ENCODE data around the gene BLM. TPM values are rescaled to one million over a fixed set of nuclear protein-coding genes. Genes with fewer than 3 reads are reported as not detected.
"Not testable (repeated sequence)": the region's sequence is repeated elsewhere in the genome, so short reads cannot be mapped to it uniquely, and the experiment has no call there.

BLM gene
- 8.5 and 21.5 TPM in 2 replicates for total RNA-seq (ENCODE audit: low replicate concordance)
- long read RNA-seq, partial matches to known transcripts, result 13 of 15 reads
- long read RNA-seq, other reads (novel, unspliced or antisense), result 2 of 15 reads

DNA sequence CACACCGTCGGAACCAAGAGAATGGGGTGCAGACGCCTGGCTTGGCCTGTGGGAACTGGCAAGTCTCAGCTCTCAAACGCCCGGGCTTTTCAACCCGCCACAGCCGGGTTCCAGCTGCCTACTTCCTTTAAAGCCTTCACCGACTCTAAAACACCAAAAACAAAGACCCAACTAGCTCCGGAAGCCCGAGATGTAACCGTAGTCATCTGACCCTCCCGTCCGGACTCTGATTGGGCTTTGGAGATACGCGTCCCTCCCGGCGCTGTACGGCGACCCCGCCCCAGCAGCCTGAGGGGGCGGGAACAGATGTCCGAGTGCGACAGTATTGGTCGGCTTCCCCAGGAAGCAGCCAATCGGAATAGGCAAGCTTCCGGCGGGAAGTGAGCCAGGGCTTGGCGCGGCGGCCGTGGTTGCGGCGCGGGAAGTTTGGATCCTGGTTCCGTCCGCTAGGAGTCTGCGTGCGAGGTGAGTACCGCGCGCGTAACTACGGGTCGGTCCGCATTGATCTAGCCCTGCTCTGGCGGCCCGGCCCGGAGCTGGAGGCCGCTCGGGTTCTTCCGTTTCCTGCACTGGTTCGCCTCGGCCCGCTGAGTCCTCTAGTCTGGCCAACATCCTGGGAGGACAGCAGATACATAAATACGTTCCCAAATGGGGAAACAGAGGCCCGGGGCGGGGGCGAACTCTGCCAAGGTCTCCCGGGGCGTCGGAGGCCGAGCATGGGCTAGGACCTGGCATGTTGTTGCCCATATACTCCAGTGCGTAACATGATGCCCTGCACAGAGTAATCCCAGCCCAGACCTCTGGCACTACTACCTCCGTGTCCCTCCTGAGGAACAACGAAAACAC, at the start of gene BLM:
BLM (plus strand) TSS at position 371 of the 846 bp plus-strand sequence. CDS start 30,047 bp downstream, outside the sequence.
- Mint-ChIP-seq H3K4me3 (peak within 1 kb of the TSS; percentile 94), H3K27me3 (no peaks in the 10 kb centered on the region), H3K9me3 (no peaks in the 10 kb centered on the region), H3K27ac (peak within 1 kb of the TSS; percentile 83), H3K4me1 (ENCODE audit: unreplicated experiment) (peaks cover 20% of the 10 kb centered on the region), H3K36me3 (peaks cover 11% of the 10 kb centered on the region)
- TF ChIP-seq, protein P1, sequence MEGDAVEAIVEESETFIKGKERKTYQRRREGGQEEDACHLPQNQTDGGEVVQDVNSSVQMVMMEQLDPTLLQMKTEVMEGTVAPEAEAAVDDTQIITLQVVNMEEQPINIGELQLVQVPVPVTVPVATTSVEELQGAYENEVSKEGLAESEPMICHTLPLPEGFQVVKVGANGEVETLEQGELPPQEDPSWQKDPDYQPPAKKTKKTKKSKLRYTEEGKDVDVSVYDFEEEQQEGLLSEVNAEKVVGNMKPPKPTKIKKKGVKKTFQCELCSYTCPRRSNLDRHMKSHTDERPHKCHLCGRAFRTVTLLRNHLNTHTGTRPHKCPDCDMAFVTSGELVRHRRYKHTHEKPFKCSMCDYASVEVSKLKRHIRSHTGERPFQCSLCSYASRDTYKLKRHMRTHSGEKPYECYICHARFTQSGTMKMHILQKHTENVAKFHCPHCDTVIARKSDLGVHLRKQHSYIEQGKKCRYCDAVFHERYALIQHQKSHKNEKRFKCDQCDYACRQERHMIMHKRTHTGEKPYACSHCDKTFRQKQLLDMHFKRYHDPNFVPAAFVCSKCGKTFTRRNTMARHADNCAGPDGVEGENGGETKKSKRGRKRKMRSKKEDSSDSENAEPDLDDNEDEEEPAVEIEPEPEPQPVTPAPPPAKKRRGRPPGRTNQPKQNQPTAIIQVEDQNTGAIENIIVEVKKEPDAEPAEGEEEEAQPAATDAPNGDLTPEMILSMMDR (conservative IDR thresholded peaks at IDR 0.05), result peak; percentile 63
- peak; percentile 94 for DNase-seq (ENCODE audit: extremely low spot score, unreplicated experiment)

DNA sequence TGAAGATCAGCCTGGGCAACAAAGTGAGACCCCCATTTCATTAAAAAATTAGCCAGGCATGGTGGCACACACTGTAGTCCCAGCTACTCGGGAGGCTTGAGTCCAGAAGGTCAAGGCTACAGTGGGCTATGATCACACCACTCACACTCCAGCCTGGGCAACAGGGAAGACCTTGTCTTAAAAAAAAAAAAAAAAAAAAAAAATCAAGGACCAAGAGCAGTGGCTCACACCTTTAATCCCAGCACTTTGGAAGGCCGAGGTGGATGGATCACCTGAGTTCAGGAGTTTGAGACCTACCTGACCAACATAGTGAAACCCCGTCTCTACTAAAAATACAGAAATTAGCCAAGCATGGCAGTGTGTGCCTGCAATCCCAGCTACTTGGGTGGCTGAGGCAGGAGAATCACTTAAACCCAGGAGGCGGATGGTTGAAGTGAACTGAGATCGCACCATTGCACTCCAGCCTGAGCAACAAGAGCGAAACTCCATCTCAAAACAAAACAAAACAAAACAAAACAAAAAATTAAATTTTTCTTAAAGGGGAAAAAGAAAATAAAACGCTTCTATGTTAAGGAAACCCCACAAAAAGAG, 49.3 kb upstream of the BLM start:
- not testable (repeated sequence) for H3K27ac Mint-ChIP-seq; H3K4me3 Mint-ChIP-seq; H3K4me1 Mint-ChIP-seq (ENCODE audit: unreplicated experiment); H3K9me3 Mint-ChIP-seq; H3K36me3 Mint-ChIP-seq; DNase-seq (ENCODE audit: extremely low spot score, unreplicated experiment); H3K27me3 Mint-ChIP-seq

DNA sequence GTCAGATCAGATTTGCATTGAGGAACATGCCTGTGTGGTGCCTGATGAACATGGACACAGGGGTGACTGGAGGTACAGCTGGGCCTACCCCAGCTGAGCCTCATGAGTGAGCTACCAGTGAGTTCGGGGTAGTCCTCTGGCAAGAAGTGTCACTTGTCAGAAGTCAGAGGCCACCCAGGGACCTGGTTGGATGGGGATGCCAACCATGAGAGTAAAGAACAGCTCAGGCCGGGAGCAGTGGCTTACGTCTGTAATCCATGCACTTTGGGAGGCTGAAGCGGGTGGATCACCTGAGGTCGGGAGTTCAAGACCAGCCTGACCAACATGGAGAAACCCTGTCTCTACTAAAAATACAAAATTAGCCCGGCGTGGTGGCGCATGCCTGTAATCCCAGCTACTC, 46.5 kb upstream of the BLM start:
- H3K4me1 Mint-ChIP-seq (ENCODE audit: unreplicated experiment); H3K9me3 Mint-ChIP-seq; H3K27ac Mint-ChIP-seq; H3K27me3 Mint-ChIP-seq; DNase-seq (ENCODE audit: extremely low spot score, unreplicated experiment); H3K36me3 Mint-ChIP-seq; H3K4me3 Mint-ChIP-seq: not testable (repeated sequence)

DNA sequence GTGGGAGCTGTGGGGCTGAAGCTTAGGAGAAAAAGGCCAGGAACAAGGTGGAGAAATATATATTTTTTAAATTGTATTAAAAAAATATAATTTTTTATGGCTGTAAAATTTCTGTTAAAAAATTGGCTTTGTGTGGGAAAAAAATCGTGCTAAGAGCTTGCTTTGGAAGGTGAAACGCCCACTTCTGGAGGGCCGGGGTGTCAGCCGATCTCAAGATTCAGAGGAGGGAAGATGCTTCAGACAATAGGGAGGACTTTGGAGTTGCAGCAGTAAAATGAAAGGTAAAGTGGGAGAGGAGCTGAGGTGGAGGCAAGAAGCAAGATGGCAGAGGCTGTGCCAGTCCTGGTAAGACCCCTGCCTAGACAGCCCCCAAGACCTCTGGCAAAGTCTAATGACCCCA, 45.9 kb upstream of the BLM start:
- no peaks in the 10 kb centered on the region for H3K36me3 Mint-ChIP-seq
- TF ChIP-seq, protein P1 (conservative IDR thresholded peaks at IDR 0.05), result no peak
- H3K9me3 Mint-ChIP-seq, result no peaks in the 10 kb centered on the region
- H3K27me3 Mint-ChIP-seq, result no peaks in the 10 kb centered on the region
- no peaks in the 10 kb centered on the region for H3K4me1 Mint-ChIP-seq (ENCODE audit: unreplicated experiment)
- no peak overlapping the region for H3K27ac Mint-ChIP-seq
- H3K4me3 Mint-ChIP-seq, result no peak overlapping the region
- no peak for DNase-seq (ENCODE audit: extremely low spot score, unreplicated experiment)

DNA sequence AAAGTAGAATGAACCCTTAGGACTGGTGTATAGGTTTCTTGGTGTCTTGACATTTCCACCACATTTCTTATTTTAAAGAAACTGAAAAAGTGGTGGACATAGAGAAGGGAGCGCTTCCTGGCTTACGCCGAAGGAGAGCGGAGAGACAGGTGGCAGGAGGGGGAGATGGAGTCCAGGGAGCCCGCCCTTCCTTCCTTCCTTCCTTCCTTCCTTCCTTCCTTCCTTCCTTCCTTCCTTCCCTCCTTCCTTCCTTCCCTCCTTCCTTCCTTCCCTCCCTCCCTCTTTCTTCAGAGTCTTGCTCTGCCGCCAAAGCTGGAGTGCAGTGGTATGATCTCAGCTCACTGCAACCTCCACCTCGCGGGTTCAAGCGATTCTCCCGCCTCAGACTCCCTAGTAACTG, 43.8 kb upstream of the BLM start:
- not testable (repeated sequence) for H3K27me3 Mint-ChIP-seq; H3K4me3 Mint-ChIP-seq; H3K9me3 Mint-ChIP-seq; H3K27ac Mint-ChIP-seq; DNase-seq (ENCODE audit: extremely low spot score, unreplicated experiment); H3K4me1 Mint-ChIP-seq (ENCODE audit: unreplicated experiment); H3K36me3 Mint-ChIP-seq

DNA sequence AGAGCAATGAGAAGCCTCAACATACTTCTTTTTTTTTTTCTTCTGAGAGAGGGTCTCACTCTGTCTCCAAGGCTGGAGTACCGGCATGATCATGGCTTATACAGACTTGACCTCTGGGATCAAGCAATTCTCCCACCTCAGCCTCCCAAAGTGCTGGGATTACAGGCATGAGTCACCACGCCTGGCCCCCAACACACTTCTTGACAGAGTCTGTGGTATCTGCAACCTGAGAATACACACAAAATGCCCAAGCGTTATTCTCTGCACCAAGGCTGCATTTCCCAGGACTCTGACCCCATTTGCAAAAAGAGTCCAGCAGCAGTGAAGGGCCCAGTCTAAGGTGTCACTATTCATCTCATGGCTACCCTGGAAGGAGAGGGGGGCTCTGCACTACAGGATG, 42.7 kb upstream of the BLM start:
- H3K27ac Mint-ChIP-seq, result no peak overlapping the region
- H3K9me3 Mint-ChIP-seq, result no peaks in the 10 kb centered on the region
- H3K4me3 Mint-ChIP-seq, result no peak overlapping the region
- no peaks in the 10 kb centered on the region for H3K27me3 Mint-ChIP-seq
- DNase-seq (ENCODE audit: extremely low spot score, unreplicated experiment), result no peak
- TF ChIP-seq, protein P1 (conservative IDR thresholded peaks at IDR 0.05), result no peak
- no peaks in the 10 kb centered on the region for H3K36me3 Mint-ChIP-seq
- H3K4me1 Mint-ChIP-seq (ENCODE audit: unreplicated experiment), result no peaks in the 10 kb centered on the region

DNA sequence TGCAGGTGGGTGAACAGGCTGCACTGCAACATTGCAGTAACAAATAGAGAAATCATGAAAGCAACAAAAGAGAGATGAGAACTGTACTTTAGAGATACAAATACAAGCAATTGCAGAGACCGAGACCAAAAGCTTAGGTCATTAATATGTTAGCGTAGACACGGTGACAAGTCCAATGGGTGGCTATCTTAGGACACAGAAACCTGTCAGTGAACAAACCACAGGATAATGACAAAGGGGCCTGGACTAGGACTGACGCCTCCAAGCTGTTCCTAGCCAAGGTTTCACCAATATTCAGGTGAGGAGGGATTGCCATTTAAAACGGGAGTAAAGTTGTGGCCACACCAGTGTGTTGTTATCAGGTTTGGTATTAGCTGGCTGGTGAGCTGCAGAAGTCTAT, 41.7 kb upstream of the BLM start:
- H3K4me3 Mint-ChIP-seq, result no peak overlapping the region
- no peaks in the 10 kb centered on the region for H3K4me1 Mint-ChIP-seq (ENCODE audit: unreplicated experiment)
- TF ChIP-seq, protein P1 (conservative IDR thresholded peaks at IDR 0.05), result no peak
- H3K27me3 Mint-ChIP-seq, result no peaks in the 10 kb centered on the region
- no peak overlapping the region for H3K27ac Mint-ChIP-seq
- no peak for DNase-seq (ENCODE audit: extremely low spot score, unreplicated experiment)
- H3K36me3 Mint-ChIP-seq, result no peaks in the 10 kb centered on the region
- no peaks in the 10 kb centered on the region for H3K9me3 Mint-ChIP-seq
